Cardiac fibroblast (primary cell): ENCODE results near the gene METAP1.
A peak's percentile ranks its signal among the peaks of the same experiment; 100 is the strongest.
"Not testable (repeated sequence)": the region's sequence is repeated elsewhere in the genome, so short reads cannot be mapped to it uniquely, and the experiment has no call there.

Source experiments
- DNase-seq, 2 donors: peaks; one replicate each; pipeline versions ENCODE4 v3.0.0 to v3.0.0-alpha.2; 2010; ENCODE audit warnings: low read depth in 2 of 2
- H3K4me3 ChIP-seq, 2 donors: replicated peaks in 1 of 2; 1 replicate in 1 of 2; 2 replicates in 1 of 2; pipeline ENCODE4 v1.5.1; 2011; ENCODE audit warnings: low read depth in 2 of 2, low read length in 2 of 2, mild to moderate bottlenecking in 2 of 2, moderate library complexity in 1 of 2
- TF ChIP-seq, protein P1 (sequence below): IDR thresholded peaks from one replicate; pipeline ENCODE4 v1.5.1; 2011; ENCODE audit warnings: low read depth, mild to moderate bottlenecking, low read length, inconsistent platforms

The METAP1 gene

DNA sequence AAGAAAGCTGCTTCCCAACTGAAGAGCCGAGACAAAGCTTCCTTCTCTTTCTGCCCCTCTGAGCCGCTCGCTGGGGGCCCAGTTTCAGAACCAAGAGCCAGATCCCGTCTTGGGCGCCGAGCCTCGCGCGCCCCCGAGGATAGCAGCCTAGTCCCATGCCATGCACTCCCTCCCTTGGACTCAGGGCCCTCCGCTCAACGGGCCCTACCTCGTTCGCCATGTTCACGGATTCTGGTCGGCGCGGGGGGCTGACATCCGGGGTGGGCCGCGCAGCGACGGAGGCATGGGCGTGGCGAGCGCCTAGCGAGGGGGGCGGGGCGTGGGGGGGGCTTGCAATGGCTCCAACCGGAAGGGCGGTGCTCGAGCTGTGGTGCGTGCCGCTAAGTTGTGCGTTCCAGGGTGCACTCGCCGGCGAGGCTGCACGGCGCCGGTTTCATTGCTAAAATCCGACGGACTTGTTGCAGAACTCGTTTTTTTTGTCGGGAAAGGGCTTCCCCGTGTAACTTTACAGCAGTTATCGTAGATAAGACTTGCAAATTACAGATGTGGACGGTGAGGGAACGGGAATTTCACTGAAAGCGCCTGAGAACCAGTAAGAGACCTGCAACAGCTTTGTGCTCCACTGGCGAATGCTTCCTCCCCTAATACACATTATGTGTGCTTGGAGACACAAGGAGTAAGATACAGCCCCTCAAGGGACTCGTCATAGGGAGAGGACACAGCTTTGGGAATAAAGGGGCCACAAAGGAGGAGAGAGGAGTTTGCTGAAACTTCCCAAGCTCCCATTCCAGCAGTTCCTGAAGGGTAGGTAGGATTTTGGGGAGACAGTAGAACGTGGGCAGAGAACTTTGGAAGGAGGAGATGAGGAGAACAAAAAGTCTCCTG lies 93.2 kb downstream of the METAP1 start, which contains the start of gene ADH5:
Gene ADH5, minus strand, starts transcription at position 308 of the 885 bp plus-strand sequence. Its CDS starts 88 bp downstream, at position 220.
- DNase-seq: peak; percentile 87 to 90
- TF ChIP-seq, protein P1, sequence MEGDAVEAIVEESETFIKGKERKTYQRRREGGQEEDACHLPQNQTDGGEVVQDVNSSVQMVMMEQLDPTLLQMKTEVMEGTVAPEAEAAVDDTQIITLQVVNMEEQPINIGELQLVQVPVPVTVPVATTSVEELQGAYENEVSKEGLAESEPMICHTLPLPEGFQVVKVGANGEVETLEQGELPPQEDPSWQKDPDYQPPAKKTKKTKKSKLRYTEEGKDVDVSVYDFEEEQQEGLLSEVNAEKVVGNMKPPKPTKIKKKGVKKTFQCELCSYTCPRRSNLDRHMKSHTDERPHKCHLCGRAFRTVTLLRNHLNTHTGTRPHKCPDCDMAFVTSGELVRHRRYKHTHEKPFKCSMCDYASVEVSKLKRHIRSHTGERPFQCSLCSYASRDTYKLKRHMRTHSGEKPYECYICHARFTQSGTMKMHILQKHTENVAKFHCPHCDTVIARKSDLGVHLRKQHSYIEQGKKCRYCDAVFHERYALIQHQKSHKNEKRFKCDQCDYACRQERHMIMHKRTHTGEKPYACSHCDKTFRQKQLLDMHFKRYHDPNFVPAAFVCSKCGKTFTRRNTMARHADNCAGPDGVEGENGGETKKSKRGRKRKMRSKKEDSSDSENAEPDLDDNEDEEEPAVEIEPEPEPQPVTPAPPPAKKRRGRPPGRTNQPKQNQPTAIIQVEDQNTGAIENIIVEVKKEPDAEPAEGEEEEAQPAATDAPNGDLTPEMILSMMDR: no peak
- peak within 1 kb of the TSS; percentile 85 to 88 for H3K4me3 ChIP-seq

DNA sequence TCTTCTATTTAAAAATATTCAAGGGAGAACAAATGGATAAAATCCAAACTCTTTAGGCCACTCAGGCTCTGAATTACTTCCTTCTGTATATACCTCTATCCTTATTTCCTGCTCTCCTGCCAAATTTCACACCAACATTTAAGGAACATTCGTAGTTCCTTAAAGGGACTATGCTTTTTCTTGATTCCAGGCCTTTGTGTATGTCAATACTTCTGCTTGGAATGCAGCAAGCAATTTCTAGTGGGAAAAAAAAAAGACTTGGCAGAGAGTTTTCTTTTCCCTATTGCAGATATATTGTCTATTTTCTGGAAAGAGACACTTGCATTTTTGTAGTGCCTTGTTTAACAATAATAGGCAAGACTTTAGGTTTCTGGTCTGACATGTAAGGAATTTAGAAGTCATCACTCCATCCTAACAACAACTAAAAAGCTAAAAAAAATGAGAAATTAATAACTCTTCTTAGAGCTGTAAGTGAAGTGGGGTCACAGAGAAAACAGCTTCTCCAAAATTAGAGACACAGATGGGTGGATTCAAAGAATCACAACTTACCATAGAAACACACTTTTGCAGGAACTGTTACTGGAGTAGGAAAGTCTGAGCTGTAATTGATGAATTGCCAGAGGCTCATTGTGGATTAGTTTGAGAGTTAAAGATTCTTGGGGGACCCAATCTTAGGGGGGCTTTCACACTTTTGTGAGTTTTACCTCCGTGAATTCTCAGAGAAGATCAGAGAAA lies 95.1 kb downstream of the METAP1 start:
- TF ChIP-seq, protein P1: no peak
- peak in 1 of 2 donors; percentile 53 for DNase-seq
- H3K4me3 ChIP-seq: no peak overlapping the region

DNA sequence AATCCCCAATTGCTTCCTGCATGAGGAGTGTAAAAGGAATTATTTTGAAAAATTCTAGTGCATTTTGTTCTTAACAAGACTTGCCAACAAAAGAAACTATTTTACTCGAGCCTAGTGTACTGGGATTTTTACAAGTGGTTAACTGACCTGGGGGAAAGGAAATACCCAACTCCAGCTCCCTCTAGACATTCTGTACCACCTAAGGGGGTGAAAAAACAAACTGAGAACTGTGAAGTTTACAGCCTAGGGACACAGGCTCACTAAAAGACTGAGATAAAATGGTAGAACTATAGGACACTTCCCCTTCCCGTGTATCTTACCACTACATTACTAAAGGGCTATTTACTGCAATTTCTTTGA lies 95.7 kb downstream of the METAP1 start:
- TF ChIP-seq, protein P1: no peak
- no peak overlapping the region for H3K4me3 ChIP-seq
- no peak for DNase-seq

DNA sequence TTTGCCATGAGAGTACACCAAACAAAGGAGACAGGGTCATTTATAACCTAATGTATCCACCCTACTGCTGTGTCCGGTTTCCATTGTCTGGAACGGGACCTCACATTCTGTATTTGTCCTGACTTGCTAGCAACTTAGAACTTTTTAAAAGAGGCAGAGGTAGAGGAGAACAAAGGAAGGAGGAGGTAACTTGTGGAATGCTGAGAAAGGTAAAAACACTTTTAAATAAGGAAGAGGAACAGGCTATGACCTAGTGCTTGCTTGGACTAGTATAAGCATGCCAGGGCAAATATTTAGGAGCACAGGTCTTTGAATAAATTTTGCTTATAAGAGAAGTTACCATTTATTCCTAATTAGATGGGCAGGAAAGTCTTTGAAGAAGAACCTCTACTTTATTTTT lies 96.3 kb downstream of the METAP1 start:
- H3K4me3 ChIP-seq, DNase-seq: not testable (repeated sequence)

DNA sequence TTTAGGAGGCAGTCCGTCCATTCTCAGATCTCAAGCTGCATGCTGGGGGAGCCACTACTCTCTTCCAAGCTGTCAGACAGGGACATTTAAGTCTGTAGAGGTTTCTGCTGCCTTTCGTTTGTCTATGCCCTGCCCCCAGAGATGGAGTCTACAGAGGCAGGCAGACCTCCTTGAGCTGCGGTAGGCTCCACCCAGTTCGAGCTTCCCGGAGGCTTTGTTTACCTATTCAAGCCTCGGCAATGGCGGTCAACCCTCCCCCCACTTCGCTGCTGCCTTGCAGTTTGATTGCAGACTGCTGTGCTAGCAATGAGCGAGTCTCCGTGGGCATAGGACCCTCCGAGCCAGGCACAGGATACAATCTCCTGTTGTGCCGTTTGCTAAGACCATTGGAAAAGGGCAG lies 103.8 kb downstream of the METAP1 start:
- TF ChIP-seq, protein P1: no peak
- DNase-seq: no peak
- no peak overlapping the region for H3K4me3 ChIP-seq

DNA sequence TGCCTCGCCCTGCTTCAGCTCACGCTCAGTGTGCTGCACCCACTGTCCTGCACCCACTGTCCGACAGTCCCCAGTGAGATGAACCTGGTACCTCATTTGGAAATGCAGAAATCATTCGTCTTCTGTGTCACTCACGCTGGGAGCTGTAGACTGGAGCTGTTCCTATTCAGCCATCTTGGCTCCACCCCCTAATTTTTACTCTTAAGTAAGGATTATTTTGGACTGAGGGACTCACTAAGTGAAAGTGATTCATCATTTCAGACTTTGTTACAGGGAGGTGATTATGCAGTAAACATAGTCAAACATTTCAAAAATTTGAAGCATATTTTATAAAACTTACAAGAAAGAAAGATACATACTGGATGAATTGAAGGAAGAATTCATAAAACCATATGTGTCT lies 104.3 kb downstream of the METAP1 start:
- H3K4me3 ChIP-seq, DNase-seq: not testable (repeated sequence)

DNA sequence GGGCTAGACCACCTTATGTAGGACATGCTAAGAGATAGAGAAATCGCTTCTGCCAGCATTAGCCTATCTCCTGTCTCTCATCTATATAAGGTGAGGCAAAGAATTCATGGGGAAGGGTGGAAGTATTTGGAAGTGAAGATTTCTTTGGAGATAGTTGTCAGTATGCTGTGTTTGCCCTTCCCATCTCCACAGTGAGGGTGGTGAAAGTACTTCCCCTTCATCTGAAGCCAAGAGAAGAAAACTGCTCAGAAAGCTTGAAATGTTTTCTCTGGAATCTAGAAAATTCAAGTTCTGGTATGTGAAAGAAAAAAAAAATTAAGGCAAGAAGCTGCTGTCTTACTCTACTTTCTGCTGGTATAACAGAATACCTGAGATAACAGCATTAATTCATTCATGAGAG lies 105.4 kb downstream of the METAP1 start:
- no peak overlapping the region for H3K4me3 ChIP-seq
- no peak for DNase-seq
- TF ChIP-seq, protein P1: no peak
